ENCODE data around the gene PTPN11. TPM values are rescaled to one million over a fixed set of nuclear protein-coding genes. Genes with fewer than 3 reads are reported as not detected.

Gene PTPN11
- total and polyA plus RNA-seq, 2 donors (not counting 3 experiments of a cell fraction or from before 2014, with no cell fraction given): 36.5 to 107 TPM

- no peak overlapping the region for H3K27ac ChIP-seq (ENCODE audit: insufficient read depth, low read depth, low read length)
- intact Hi-C loops (cut with micrococcal nuclease) (no loop called here), dilution Hi-C loops (cut with MboI; ENCODE audit: extremely low pct_ligation_motif_present, low sequenced_read_pairs) (no loop called here)
- CTCF ChIA-PET: no interaction called here
- DNase-seq (ENCODE audit: low read depth, low spot score) (no peak), FAIRE-seq (no peak)
- no peaks in the 10 kb centered on the region for H3K79me2 ChIP-seq (ENCODE audit: control insufficient read depth, insufficient read depth, low read length)
- H3K4me2 ChIP-seq (ENCODE audit: insufficient read depth, low read length): no peak overlapping the region
- no peak overlapping the region for H2AFZ ChIP-seq (ENCODE audit: low read depth, low read length)
- no peaks in the 10 kb centered on the region for H3K27me3 ChIP-seq (ENCODE audit: control insufficient read depth in 2 of 2, insufficient read depth in 2 of 2, low read length in 2 of 2)
- H4K20me1 ChIP-seq (replicated peaks; ENCODE audit: control insufficient read depth, extremely low read depth, insufficient read depth, low read length): no peaks in the 10 kb centered on the region
- BruUV-seq (replicated peaks): no TSS peak
- no peaks in the 10 kb centered on the region for H3K9me1 ChIP-seq (replicated peaks; ENCODE audit: control insufficient read depth, extremely low read depth, insufficient read depth, low read length)
- H3K9me3 ChIP-seq (replicated peaks; ENCODE audit: control insufficient read depth, insufficient read depth, low read length): no peaks in the 10 kb centered on the region
- no peaks in the 10 kb centered on the region for H3K36me3 ChIP-seq (ENCODE audit: control insufficient read depth in 2 of 2, extremely low read depth in 1 of 2, insufficient read depth in 2 of 2, low read length in 2 of 2)
- no peak for TF ChIP-seq GATA2 (IDR thresholded peaks at IDR 0.05; ENCODE audit: insufficient read depth, insufficient read length, low read depth, low read length)
- no peak for TF ChIP-seq POLR2AphosphoS5 (IDR thresholded peaks at IDR 0.05; ENCODE audit: insufficient read depth, low read depth, low read length)
- no peak for TF ChIP-seq FOS (IDR thresholded peaks at IDR 0.05; ENCODE audit: borderline replicate concordance, insufficient read depth, low read length)
- no peak for TF ChIP-seq JUN (IDR thresholded peaks at IDR 0.05; ENCODE audit: borderline replicate concordance, insufficient read depth, insufficient read length, low read depth)
- no peak for TF ChIP-seq EZH2 (IDR thresholded peaks at IDR 0.05; ENCODE audit: borderline replicate concordance, low read depth, low read length, severe bottlenecking)
- TF ChIP-seq, protein P1, sequence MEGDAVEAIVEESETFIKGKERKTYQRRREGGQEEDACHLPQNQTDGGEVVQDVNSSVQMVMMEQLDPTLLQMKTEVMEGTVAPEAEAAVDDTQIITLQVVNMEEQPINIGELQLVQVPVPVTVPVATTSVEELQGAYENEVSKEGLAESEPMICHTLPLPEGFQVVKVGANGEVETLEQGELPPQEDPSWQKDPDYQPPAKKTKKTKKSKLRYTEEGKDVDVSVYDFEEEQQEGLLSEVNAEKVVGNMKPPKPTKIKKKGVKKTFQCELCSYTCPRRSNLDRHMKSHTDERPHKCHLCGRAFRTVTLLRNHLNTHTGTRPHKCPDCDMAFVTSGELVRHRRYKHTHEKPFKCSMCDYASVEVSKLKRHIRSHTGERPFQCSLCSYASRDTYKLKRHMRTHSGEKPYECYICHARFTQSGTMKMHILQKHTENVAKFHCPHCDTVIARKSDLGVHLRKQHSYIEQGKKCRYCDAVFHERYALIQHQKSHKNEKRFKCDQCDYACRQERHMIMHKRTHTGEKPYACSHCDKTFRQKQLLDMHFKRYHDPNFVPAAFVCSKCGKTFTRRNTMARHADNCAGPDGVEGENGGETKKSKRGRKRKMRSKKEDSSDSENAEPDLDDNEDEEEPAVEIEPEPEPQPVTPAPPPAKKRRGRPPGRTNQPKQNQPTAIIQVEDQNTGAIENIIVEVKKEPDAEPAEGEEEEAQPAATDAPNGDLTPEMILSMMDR (IDR thresholded peaks at IDR 0.05; ENCODE audit: extremely low read depth in 1 of 2, insufficient read depth in 1 of 2, low read depth in 1 of 2, low read length in 2 of 2): no peak
- TF ChIP-seq POLR2A (IDR thresholded peaks at IDR 0.05; ENCODE audit: low read depth, low read length): no peak
- no peak for TF ChIP-seq MYC (IDR thresholded peaks at IDR 0.05; ENCODE audit: low read depth, low read length)
- no peak for TF ChIP-seq MAX (IDR thresholded peaks at IDR 0.05; ENCODE audit: insufficient read depth, insufficient read length)
- no peak overlapping the region for H3K4me3 ChIP-seq (replicated peaks in 1 of 3; ENCODE audit: insufficient read depth in 1 of 3, low read depth in 1 of 3, low read length in 3 of 3)
- no peaks in the 10 kb centered on the region for H3K4me1 ChIP-seq (ENCODE audit: control insufficient read depth, extremely low read depth, insufficient read depth, low read length)
- no peak overlapping the region for H3K9ac ChIP-seq (replicated peaks; ENCODE audit: extremely low read depth, insufficient read depth, low read length)
- POLR2A ChIA-PET: no interaction called here
Observed at GRCh38 chr12:112525426-112525809, 106.7 kb downstream of the PTPN11 start.
